Measurements from ENCODE around the gene PLXNB2. TPM values are rescaled to one million over a fixed set of nuclear protein-coding genes. Genes with fewer than 3 reads are reported as not detected.
A peak's percentile ranks its signal among the peaks of the same experiment; 100 is the strongest.

Gene PLXNB2, protein sequence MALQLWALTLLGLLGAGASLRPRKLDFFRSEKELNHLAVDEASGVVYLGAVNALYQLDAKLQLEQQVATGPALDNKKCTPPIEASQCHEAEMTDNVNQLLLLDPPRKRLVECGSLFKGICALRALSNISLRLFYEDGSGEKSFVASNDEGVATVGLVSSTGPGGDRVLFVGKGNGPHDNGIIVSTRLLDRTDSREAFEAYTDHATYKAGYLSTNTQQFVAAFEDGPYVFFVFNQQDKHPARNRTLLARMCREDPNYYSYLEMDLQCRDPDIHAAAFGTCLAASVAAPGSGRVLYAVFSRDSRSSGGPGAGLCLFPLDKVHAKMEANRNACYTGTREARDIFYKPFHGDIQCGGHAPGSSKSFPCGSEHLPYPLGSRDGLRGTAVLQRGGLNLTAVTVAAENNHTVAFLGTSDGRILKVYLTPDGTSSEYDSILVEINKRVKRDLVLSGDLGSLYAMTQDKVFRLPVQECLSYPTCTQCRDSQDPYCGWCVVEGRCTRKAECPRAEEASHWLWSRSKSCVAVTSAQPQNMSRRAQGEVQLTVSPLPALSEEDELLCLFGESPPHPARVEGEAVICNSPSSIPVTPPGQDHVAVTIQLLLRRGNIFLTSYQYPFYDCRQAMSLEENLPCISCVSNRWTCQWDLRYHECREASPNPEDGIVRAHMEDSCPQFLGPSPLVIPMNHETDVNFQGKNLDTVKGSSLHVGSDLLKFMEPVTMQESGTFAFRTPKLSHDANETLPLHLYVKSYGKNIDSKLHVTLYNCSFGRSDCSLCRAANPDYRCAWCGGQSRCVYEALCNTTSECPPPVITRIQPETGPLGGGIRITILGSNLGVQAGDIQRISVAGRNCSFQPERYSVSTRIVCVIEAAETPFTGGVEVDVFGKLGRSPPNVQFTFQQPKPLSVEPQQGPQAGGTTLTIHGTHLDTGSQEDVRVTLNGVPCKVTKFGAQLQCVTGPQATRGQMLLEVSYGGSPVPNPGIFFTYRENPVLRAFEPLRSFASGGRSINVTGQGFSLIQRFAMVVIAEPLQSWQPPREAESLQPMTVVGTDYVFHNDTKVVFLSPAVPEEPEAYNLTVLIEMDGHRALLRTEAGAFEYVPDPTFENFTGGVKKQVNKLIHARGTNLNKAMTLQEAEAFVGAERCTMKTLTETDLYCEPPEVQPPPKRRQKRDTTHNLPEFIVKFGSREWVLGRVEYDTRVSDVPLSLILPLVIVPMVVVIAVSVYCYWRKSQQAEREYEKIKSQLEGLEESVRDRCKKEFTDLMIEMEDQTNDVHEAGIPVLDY (N-terminal part only)
- 1 to 10 TPM; 4.0 to 4.8 (median 4.7) TPM for total RNA-seq

DNA sequence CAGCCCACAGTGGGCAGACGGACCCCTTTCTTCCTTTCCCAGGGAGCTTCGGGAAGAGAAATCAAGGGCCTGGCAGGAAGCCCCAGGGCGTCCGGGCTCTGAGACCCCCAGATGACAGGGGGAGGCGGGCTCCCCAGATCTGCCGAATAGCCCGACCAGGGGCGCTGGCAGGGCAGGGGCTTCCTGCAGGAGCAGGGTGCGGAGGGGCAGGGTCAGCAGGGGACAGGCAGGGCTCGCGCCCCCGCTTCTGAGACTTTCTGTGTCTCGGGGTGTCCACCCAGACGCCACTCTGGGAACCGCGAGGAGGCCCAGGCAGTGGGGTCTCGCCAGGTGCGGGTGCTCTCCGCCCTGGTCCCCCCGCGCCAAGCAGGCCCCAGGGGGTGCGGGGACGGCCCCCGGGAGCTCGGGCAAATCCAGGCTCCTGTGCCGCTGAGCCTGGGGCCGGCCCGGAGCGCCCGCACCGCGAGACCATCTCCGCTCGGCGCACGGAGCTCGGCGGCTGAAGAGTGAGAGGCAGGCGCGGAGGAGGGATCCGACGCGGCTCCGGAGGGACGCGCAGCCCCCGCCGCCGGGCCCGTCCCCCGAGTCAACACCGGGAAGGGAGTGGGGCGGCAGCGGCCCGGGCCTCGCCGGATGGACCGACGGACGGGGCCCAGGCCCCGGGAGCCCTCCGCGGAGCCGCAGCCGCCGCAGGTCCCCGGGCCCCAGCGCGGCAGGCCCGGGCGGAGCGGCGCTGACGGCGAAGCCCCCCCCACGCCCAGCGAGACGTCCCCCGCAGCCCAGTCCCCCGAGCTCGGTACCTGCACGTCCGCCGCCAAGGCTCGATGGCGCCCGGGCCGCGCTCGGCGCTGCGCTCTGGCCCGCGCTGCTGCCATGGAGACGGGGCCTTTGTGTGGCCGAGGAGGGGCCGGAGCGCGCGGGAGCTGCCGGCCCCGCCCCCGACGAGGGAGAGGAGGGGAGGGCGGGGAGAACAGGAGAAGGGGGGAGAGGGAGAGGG is at the start of gene PLXNB2:
Gene PLXNB2 (minus strand): TSS at position 894 of the 997 bp plus-strand sequence. CDS start 17,062 bp downstream, outside the sequence.
- DNase-seq: no peak
- Mint-ChIP-seq H3K27me3 (ENCODE audit: low read depth) (peaks cover 17% of the 10 kb centered on the region), H3K36me3 (ENCODE audit: insufficient read depth) (no peaks in the 10 kb centered on the region), H3K4me1 (ENCODE audit: low read depth) (peaks cover 9% of the 10 kb centered on the region), H3K9me3 (no peaks in the 10 kb centered on the region), H3K4me3 (no peak within 1 kb of the TSS)
- peak; percentile 61 to 62 for ATAC-seq

DNA sequence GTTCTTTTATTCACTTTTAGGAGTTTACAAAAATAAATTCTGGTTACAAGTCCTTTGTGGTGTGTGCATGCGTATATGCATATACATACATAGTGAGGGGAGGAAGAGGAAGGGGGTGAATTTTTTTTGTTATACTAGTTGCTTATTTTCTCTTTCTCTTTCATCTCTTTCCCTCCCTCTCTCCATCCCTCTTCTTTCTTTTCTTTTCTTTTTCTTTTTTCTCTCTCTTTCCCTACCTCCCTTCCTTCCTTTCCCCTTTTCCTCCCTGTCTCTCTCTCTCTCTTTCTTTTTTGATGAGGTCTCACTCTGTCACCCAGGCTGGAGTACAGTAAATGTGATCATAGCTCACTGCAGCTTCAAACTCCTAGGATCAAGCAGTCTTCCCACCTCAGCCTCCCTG is 49.8 kb upstream of the PLXNB2 start:
- Mint-ChIP-seq H3K9me3 (no peaks in the 10 kb centered on the region), H3K4me3 (no peak overlapping the region), H3K4me1 (ENCODE audit: low read depth) (peaks cover 35% of the 10 kb centered on the region), H3K36me3 (ENCODE audit: insufficient read depth) (peaks cover 27% of the 10 kb centered on the region), H3K27me3 (ENCODE audit: low read depth) (no peaks in the 10 kb centered on the region)
- ATAC-seq (no peak), DNase-seq (no peak)

DNA sequence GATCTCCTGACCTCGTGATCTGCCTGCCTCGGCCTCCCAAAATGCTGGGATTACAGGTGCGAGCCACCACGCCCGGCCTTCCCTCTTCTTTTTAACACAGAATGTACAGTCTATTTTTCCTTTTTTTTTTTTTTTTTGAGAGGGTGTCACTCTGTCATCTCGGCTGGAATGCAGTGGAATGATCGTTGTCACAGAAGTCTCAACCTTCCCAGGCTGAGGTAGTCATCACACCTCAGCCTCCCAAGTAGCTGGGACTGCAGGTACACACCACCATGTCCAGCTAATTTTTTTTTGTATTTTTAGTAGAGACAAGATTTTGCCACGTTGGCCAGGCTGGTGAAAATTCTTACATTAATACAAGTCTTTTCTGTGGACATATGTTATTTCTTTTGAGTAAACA is 48.7 kb upstream of the PLXNB2 start:
- Mint-ChIP-seq H3K9me3 (no peaks in the 10 kb centered on the region), H3K27me3 (ENCODE audit: low read depth) (no peaks in the 10 kb centered on the region), H3K4me3 (no peak overlapping the region), H3K4me1 (ENCODE audit: low read depth) (peaks cover 24% of the 10 kb centered on the region), H3K36me3 (ENCODE audit: insufficient read depth) (peaks cover 19% of the 10 kb centered on the region)
- no peak for ATAC-seq
- no peak for DNase-seq

DNA sequence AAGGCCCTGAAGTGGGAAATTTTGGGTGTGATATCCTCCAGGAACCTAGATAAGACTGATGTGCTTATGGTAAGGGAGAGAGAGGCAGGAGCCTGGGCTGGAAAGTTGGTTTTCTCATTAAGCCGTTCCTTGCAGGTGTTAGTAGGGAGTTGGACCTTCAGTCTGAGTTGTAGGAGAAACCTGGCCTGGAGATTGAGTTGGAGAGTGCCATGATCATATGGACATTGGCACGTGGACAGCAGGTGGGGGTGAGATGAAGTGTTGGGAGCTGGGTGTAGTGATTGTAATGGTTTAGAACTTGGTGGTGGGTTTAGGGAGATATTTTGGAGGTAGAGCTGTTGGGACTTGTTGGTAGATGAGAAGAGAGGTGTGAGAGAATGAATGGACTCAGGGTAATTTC is 40.6 kb upstream of the PLXNB2 start:
- no peaks in the 10 kb centered on the region for H3K9me3 Mint-ChIP-seq
- ATAC-seq (no peak), DNase-seq (no peak)
- H3K4me3 Mint-ChIP-seq: no peak overlapping the region
- H3K27me3 Mint-ChIP-seq (ENCODE audit: low read depth): no peaks in the 10 kb centered on the region
- peaks cover under 1% of the 10 kb centered on the region for H3K4me1 Mint-ChIP-seq (ENCODE audit: low read depth)
- peaks cover 3% of the 10 kb centered on the region for H3K36me3 Mint-ChIP-seq (ENCODE audit: insufficient read depth)

DNA sequence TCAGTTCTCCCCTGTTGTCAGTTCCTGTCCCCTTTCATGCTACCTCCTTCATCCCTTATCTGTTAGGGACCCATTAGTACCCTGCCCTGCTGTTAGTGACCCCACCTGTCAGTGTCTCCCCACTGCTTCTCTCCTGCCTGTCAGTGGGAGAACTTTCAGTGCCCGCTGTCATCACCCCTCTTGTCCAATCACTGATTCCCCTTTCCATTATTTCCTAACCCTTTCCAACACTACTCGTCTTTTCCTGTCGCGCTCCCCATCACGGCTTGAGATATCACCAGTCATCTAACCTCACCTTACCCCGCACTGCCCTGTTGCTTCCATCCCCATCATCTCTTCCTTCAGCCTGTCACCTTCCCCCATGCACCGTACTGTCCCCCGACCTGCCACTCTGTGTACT is 39.7 kb upstream of the PLXNB2 start:
- DNase-seq: no peak
- Mint-ChIP-seq H3K4me1 (ENCODE audit: low read depth) (peaks cover 5% of the 10 kb centered on the region), H3K4me3 (no peak overlapping the region), H3K36me3 (ENCODE audit: insufficient read depth) (no peaks in the 10 kb centered on the region), H3K9me3 (no peaks in the 10 kb centered on the region), H3K27me3 (ENCODE audit: low read depth) (no peaks in the 10 kb centered on the region)
- ATAC-seq: no peak

DNA sequence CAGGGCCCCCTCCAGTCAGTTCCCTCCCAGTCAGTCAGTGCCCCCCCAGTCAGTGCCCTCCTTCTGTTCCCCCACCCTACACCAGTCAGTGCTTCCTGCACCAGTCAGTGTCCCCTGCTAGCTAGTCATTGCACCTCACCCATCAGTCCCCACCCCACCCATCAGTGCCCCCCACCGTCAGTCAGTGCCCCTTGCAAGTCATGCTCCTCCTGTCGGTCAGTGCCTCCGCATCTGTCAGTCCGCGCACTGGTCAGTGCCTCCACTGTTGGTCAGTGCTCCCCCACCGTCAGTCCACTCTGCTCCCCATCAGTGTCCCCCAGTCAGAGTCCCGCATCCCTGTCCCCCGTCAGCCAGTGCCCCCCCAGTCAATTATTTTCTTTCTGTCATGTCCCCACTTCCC is 39.0 kb upstream of the PLXNB2 start:
- Mint-ChIP-seq H3K36me3 (ENCODE audit: insufficient read depth) (no peaks in the 10 kb centered on the region), H3K4me3 (no peak overlapping the region), H3K27me3 (ENCODE audit: low read depth) (no peaks in the 10 kb centered on the region), H3K9me3 (no peaks in the 10 kb centered on the region), H3K4me1 (ENCODE audit: low read depth) (peaks cover 6% of the 10 kb centered on the region)
- ATAC-seq (no peak), DNase-seq (no peak)

DNA sequence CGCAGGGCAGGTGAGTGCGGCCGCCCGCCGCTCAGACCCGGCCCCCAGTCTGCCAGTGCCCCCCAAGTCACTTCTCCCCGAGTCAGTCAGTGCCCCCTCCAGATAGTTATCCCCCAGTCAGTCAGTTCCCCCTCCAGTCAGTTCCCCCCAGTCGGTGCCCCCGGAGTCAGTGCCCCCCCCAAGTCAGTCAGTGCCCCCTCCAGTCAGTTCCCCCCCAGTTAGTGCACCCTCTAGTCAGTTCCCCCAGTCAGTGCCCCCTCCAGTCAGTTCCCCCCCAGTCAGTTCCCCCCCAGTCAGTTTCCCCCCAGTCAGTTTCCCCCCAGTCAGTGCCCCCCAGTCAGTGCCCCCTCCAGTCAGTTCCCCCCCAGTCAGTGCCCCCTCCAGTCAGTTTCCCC is 36.1 kb upstream of the PLXNB2 start:
- Mint-ChIP-seq H3K9me3 (no peaks in the 10 kb centered on the region), H3K36me3 (ENCODE audit: insufficient read depth) (no peaks in the 10 kb centered on the region), H3K4me1 (ENCODE audit: low read depth) (peaks cover 8% of the 10 kb centered on the region), H3K27me3 (ENCODE audit: low read depth) (no peaks in the 10 kb centered on the region), H3K4me3 (peak overlapping the region; percentile 56)
- ATAC-seq (peak in 1 of 2 donors; percentile 42), DNase-seq (no peak)

DNA sequence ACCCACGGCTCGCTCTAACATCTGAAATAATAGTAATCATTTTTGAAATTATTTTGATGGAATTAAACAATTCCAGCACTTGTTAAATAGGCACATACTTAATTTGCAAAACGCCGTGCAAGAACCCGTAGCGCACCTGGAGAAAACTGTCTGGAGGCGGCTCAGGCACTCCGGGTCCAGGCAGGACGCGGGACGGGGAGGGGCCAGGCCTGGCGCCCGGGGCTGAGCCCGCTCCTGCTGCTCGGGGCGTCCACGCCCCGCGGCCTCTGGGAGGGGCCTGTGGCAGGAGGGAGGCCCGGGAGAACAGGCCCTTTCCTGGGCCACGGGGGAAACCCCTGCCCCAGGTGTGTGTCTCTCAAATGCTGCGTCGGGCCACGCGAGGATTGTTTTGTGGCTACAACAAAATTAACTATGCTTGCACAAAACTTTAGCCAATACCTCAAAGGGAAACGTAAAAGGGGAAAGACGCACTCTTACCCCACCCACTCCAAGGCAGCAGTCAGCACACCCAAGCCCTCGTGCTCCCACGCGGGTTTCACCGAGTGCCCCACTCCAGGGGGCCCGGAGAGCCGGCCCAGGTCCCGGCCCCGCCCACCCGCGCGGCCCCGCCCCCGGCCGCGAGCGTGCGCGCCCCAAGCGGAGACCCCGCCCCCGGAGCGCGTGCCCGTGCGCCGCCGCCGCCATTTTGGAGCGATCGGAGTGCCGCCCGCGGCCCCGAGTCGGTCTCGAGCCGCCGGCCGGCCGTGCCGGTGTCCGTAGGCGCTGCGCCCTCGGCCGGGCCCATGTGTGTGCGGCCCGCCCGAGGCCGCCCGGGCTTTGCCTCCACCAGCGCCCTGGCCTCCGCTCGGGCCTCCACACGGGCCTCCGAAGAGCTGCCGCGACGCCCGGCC is 35.5 kb upstream of the PLXNB2 start, which contains the start of gene PPP6R2:
Gene PPP6R2 (plus strand): TSS at position 677 of the 890 bp plus-strand sequence. CDS start 50,582 bp downstream, outside the sequence.
- ATAC-seq (peak; percentile 83 to 86), DNase-seq (peak; percentile 90)
- H3K4me1 Mint-ChIP-seq (ENCODE audit: low read depth): peaks cover 8% of the 10 kb centered on the region
- no peaks in the 10 kb centered on the region for H3K36me3 Mint-ChIP-seq (ENCODE audit: insufficient read depth)
- peak within 1 kb of the TSS; percentile 83 for H3K4me3 Mint-ChIP-seq
- no peaks in the 10 kb centered on the region for H3K27me3 Mint-ChIP-seq (ENCODE audit: low read depth)
- H3K9me3 Mint-ChIP-seq: no peaks in the 10 kb centered on the region

DNA sequence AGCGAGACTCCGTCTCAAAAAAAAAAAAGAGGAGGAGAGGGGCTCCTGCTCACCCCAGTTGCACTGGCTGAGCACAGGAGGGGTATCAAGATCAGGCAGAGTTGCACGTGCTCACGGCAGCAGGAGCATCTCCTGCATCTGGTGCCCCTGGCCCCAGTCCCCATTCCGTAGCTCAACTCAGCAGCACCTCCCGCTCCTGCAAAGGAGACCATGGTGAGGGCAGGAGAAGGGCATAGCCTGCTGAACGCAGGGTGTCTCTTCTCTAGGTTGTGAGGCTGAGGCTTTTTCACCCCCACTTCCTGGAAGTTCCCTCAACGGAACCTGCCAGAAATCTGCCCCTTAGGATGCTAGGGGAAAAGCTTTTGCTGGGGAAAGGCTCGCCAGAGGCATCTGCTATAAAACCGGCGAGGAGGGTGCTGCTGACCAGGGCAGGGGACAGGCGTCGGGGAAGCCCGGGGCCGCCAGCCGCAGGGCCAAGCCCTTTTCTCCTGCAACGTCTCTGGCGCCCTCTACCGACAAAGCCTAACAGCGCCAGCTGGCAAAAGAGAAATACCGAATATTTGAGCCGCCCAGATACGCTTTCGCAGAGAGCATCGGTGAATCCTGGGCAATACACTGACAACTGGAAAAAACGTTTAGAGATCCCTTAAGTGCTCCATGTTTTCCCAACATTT is 34.7 kb upstream of the PLXNB2 start:
- Mint-ChIP-seq H3K27me3 (ENCODE audit: low read depth) (no peaks in the 10 kb centered on the region), H3K4me3 (peak overlapping the region; percentile 83), H3K9me3 (no peaks in the 10 kb centered on the region), H3K4me1 (ENCODE audit: low read depth) (peaks cover 8% of the 10 kb centered on the region), H3K36me3 (ENCODE audit: insufficient read depth) (no peaks in the 10 kb centered on the region)
- peak; percentile 85 for DNase-seq
- ATAC-seq: peak; percentile 57 to 62

DNA sequence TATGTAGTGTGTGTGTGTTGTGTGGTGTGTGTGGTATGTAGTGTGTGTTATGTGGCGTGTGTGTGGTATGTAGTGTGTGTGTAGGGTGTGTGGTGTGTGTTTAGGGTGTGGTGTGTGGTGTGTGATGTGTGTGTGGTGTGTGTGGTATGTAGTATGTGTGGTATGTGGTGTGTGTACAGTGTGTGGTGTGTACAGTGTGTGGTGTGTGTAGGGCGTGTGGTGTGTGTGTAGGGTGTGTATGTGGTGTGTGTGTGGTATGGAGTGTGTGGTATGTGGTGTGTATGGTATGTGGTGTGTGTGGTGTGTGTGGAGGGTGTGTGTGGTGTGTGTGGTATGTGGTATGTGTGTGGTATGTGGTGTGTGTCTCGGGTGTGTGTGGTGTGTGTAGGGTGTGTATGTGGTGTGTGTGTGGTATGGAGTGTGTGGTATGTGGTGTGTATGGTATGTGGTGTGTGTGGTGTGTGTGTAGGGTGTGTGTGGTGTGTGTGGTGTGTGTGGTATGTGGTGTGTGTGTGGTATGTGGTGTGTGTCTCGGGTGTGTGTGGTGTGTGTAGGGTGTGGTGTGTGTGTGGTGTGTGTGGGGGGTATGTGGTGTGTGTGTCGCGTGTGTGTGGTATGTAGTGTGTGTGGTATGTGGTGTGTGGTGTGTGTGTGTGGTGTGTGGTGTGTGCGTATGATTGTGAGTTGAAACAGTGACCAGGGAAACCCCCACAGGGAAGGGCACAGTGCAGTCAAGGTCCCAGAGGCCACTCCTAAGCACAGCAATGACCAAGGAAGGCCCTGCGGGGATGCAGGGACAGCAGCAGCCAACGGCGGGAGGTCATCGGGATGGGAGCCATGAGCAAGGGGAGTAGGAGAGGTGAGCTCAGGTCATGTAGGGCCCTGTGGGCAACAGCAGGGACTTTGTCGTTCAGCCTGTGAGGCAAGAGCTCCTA is 32.8 kb upstream of the PLXNB2 start:
- Mint-ChIP-seq H3K4me3 (no peak overlapping the region), H3K9me3 (no peaks in the 10 kb centered on the region), H3K36me3 (ENCODE audit: insufficient read depth) (no peaks in the 10 kb centered on the region), H3K27me3 (ENCODE audit: low read depth) (no peaks in the 10 kb centered on the region), H3K4me1 (ENCODE audit: low read depth) (peaks cover 8% of the 10 kb centered on the region)
- DNase-seq (no peak), ATAC-seq (no peak)

DNA sequence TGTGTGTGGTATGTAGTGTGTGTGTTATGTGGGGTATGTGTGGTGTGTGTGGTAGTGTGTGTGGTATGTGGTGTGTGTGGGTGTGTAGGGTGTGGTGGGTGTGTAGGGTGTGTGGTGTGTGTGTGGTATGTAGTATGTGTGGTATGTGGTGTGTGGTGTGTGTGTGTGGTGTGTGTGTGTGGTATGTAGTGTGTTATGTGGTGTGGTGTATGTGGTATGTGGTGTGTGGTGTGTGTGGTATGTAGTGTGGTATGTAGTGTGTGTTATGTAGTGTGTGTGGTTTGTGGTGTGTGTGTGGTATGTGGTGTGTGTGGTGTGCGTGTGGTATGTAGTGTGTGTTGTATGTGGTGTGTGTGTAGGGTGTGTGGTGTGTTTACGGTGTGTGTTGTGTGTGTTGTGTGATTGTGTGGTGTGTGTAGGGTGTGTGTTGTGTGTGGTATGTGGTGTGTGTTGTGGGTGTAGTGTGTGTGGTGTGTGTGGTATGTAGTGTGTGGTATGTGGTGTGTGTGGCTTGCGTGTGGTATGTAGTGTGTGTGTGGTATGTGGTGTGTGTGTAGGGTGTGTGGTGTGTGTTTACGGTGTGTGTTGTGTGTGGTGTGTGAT is 31.5 kb upstream of the PLXNB2 start:
- no peaks in the 10 kb centered on the region for H3K36me3 Mint-ChIP-seq (ENCODE audit: insufficient read depth)
- H3K27me3 Mint-ChIP-seq (ENCODE audit: low read depth): no peaks in the 10 kb centered on the region
- peaks cover 8% of the 10 kb centered on the region for H3K4me1 Mint-ChIP-seq (ENCODE audit: low read depth)
- no peak for DNase-seq
- H3K4me3 Mint-ChIP-seq: no peak overlapping the region
- no peaks in the 10 kb centered on the region for H3K9me3 Mint-ChIP-seq
- no peak for ATAC-seq

Data from activated T-cell treated with anti-CD3 and anti-CD28 coated beads, Interleukin-2, amount 50 U/mL, for 4 hours (primary cell).